Measurements from ENCODE around the gene TMEM204.
A peak's percentile ranks its signal among the peaks of the same experiment; 100 is the strongest.

The TMEM204 gene

DNA sequence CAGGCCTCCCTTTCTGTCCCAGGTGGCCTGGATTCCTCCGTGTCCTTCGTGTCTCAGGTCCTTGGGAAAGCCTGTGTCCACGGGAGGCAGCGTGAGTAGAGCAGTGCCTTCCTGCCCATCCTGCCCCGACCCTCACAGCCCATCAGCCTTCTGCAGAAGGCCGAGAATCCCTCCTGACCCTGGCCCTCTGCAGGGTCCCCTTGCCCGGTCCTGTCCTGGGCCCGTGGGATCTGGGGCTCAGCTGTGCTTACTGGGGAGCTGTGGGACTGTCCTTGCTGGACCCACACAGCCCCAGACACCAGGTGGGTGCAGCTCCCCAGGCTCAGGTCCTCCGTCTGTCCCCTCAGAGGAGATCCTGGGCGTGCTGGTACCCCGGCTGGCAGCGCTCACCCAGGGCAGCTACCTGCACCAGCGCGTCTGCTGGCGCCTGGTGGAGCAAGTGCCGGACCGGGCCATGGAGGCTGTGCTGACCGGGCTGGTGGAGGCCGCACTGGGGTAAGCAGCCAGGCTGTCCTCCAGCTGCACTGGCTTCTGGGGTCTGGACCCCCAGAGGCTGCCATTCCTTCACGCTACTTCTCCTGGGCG lies 36.4 kb upstream of the TMEM204 start:
- peaks cover 7 to 77% of the 10 kb centered on the region in 2 experiments; a peak in 2 of 3 replicates for H3K36me3 ChIP-seq (ENCODE audit: control insufficient read depth in 2 of 2, insufficient read depth in 1 of 2, low read length in 2 of 2)
- 0 out of 2 replicates have a peak, but pooled peaks cover 2% of the 10 kb centered on the region for H3K4me1 ChIP-seq (ENCODE audit: control insufficient read depth, insufficient read depth, low read length)
- H3K27ac ChIP-seq (ENCODE audit: extremely low read depth, low read depth, low read length), result no peak overlapping the region
- POLR2A ChIA-PET, result interaction anchor here (0.6 kb wide), 1 partner anchor 398 kb away, joined by 8 read pairs; no protein-coding TSS in a partner anchor
- TF ChIP-seq, protein P1, sequence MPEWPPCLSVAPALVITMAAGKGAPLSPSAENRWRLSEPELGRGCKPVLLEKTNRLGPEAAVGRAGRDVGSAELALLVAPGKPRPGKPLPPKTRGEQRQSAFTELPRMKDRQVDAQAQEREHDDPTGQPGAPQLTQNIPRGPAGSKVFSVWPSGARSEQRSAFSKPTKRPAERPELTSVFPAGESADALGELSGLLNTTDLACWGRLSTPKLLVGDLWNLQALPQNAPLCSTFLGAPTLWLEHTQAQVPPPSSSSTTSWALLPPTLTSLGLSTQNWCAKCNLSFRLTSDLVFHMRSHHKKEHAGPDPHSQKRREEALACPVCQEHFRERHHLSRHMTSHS (tag by site-specific recombination; IDR thresholded peaks at IDR 0.05), result no peak
- no peak for TF ChIP-seq ZNF76 (tag by site-specific recombination; IDR thresholded peaks at IDR 0.05; ENCODE audit: borderline replicate concordance, low read depth)
- TF ChIP-seq TCF7L2 (IDR thresholded peaks at IDR 0.05; ENCODE audit: borderline replicate concordance, low read depth, low read length), result no peak
- TF ChIP-seq SETDB1 (IDR thresholded peaks at IDR 0.05; ENCODE audit: insufficient read length, low read length), result no peak
- no peak for TF ChIP-seq ZBTB1 (tag by site-specific recombination; IDR thresholded peaks at IDR 0.05)
- TF ChIP-seq KLF16 (tag by site-specific recombination; IDR thresholded peaks at IDR 0.05), result no peak
- no peak for TF ChIP-seq ZNF660 (tag by site-specific recombination; IDR thresholded peaks at IDR 0.05)
- TF ChIP-seq ZBTB17 (tag by site-specific recombination; IDR thresholded peaks at IDR 0.05), result no peak
- no peak for TF ChIP-seq ZNF548 (tag by site-specific recombination; IDR thresholded peaks at IDR 0.05)
- TF ChIP-seq, protein P2, sequence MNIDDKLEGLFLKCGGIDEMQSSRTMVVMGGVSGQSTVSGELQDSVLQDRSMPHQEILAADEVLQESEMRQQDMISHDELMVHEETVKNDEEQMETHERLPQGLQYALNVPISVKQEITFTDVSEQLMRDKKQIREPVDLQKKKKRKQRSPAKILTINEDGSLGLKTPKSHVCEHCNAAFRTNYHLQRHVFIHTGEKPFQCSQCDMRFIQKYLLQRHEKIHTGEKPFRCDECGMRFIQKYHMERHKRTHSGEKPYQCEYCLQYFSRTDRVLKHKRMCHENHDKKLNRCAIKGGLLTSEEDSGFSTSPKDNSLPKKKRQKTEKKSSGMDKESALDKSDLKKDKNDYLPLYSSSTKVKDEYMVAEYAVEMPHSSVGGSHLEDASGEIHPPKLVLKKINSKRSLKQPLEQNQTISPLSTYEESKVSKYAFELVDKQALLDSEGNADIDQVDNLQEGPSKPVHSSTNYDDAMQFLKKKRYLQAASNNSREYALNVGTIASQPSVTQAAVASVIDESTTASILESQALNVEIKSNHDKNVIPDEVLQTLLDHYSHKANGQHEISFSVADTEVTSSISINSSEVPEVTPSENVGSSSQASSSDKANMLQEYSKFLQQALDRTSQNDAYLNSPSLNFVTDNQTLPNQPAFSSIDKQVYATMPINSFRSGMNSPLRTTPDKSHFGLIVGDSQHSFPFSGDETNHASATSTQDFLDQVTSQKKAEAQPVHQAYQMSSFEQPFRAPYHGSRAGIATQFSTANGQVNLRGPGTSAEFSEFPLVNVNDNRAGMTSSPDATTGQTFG (tag by site-specific recombination; IDR thresholded peaks at IDR 0.05; ENCODE audit: borderline replicate concordance), result no peak
- TF ChIP-seq, protein P3, sequence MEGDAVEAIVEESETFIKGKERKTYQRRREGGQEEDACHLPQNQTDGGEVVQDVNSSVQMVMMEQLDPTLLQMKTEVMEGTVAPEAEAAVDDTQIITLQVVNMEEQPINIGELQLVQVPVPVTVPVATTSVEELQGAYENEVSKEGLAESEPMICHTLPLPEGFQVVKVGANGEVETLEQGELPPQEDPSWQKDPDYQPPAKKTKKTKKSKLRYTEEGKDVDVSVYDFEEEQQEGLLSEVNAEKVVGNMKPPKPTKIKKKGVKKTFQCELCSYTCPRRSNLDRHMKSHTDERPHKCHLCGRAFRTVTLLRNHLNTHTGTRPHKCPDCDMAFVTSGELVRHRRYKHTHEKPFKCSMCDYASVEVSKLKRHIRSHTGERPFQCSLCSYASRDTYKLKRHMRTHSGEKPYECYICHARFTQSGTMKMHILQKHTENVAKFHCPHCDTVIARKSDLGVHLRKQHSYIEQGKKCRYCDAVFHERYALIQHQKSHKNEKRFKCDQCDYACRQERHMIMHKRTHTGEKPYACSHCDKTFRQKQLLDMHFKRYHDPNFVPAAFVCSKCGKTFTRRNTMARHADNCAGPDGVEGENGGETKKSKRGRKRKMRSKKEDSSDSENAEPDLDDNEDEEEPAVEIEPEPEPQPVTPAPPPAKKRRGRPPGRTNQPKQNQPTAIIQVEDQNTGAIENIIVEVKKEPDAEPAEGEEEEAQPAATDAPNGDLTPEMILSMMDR (tag by site-specific recombination; IDR thresholded peaks at IDR 0.05), result no peak
- no peak for TF ChIP-seq GLI2 (tag by site-specific recombination; IDR thresholded peaks at IDR 0.05; ENCODE audit: borderline replicate concordance, low read depth)
- H3K4me3 ChIP-seq (ENCODE audit: low read depth, low read length), result no peak overlapping the region
- no peaks in the 10 kb centered on the region for H3K9me3 ChIP-seq (ENCODE audit: control insufficient read depth, insufficient read depth, low read depth, low read length)
- CTCF ChIA-PET, result no interaction called here

DNA sequence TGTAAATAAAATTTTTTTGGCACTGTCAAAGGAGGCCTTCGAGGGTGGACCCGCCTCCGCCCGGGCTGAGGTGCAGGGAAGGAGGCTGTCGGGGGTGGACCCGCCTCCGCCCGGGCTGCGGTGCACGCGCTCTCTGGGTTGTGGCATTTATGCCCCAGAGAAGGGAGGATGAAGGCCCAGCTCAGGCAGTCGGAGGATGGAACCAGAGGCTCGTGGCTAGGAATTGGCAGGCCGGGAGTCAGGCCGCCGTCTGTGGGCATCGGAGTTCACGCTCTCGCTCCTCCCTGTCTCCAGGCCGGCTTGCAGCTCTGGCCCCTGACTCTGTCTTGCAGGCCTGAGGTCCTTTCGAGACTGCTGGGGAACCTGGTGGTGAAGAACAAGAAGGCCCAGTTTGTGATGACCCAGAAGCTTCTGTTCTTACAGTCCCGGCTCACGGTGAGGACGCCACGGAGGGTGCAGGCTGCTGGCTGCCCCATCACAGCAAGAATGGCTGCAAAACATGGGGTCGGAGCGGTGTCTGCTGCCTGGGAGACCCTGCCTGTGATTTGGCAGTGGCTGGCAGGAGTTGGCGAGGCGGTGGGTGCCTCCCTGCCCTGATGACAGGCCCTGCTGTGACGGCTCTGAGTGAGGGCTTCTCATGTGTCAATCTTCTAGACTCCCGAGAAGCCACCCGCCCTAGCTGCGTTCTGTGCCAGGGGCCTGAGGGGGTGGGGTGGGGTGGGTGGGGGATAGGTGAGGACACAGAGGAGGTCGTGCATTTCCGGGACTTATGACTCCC lies 34.4 kb upstream of the TMEM204 start:
- ChIA-PET POLR2A (no interaction called here), CTCF (no interaction called here)
- no peak overlapping the region for H3K4me3 ChIP-seq (ENCODE audit: low read depth, low read length)
- peaks cover 16 to 94% of the 10 kb centered on the region in 2 experiments; a peak in 2 of 3 replicates for H3K36me3 ChIP-seq (ENCODE audit: control insufficient read depth in 2 of 2, insufficient read depth in 1 of 2, low read length in 2 of 2)
- peak; percentile 43; the same call in 1 of the 2 replicates for TF ChIP-seq ZFHX2 (tag by site-specific recombination; conservative IDR thresholded peaks at IDR 0.05)
- TF ChIP-seq KLF1 (tag by site-specific recombination; IDR thresholded peaks at IDR 0.05), result peak; percentile 87
- TF ChIP-seq ZNF341 (tag by site-specific recombination; IDR thresholded peaks at IDR 0.05; ENCODE audit: low read depth), result no peak
- 0 out of 2 replicates have a peak, but pooled peaks have one; percentile 47 for TF ChIP-seq EGR2 (tag by site-specific recombination; IDR thresholded peaks at IDR 0.05; ENCODE audit: low read depth)
- TF ChIP-seq ZNF510 (tag by site-specific recombination; IDR thresholded peaks at IDR 0.05; ENCODE audit: insufficient replicate concordance), result no peak
- no peak for TF ChIP-seq ZNF239 (tag by site-specific recombination; IDR thresholded peaks at IDR 0.05)
- TF ChIP-seq ZNF529 (tag by site-specific recombination; IDR thresholded peaks at IDR 0.05; ENCODE audit: insufficient replicate concordance), result no peak
- no peak for TF ChIP-seq ZNF155 (tag by site-specific recombination; IDR thresholded peaks at IDR 0.05)
- H3K4me1 ChIP-seq (ENCODE audit: control insufficient read depth, insufficient read depth, low read length), result no peaks in the 10 kb centered on the region
- H3K9me3 ChIP-seq (ENCODE audit: control insufficient read depth, insufficient read depth, low read depth, low read length), result no peaks in the 10 kb centered on the region
- no peak overlapping the region for H3K27ac ChIP-seq (ENCODE audit: extremely low read depth, low read depth, low read length)
